HEK293 (cell line): ENCODE results near the gene CALCOCO2.
A peak's percentile ranks its signal among the peaks of the same experiment; 100 is the strongest.

Experiments
- CTCF ChIA-PET: fragments of 350-600 bp; formaldehyde crosslinking; extraction: SDS; loops from one replicate; lab custom pipeline; 2021; ENCODE audit warnings: antibody characterized with exemption; lab: Yijun Ruan, JAX
- POLR2A ChIA-PET: fragments of 300-600 bp; formaldehyde crosslinking; extraction: SDS; loops from one replicate; lab custom pipeline; 2020; ENCODE audit warnings: antibody characterized with exemption, inconsistent platforms; lab: Yijun Ruan, JAX
- H3K27ac ChIP-seq: fragments of 200-500 bp; sonication (Bioruptor generic); 2 replicates; pipeline ENCODE4 v1.5.1; 2014; ENCODE audit warnings: low read depth, low read length, control low read depth, inconsistent platforms; ENCODE audit errors: extremely low read depth
- H3K36me3 ChIP-seq, 2 experiments: fragments of 200-500 bp in 1 of 2; sonication (Bioruptor generic) in 1 of 2; 1 replicate in 1 of 2; 2 replicates in 1 of 2; pipeline ENCODE4 v1.5.1; 2014 to 2017; ENCODE audit warnings: inconsistent platforms in 2 of 2, low read length in 2 of 2; ENCODE audit not compliant: control insufficient read depth in 2 of 2, insufficient read depth in 1 of 2
- H3K4me1 ChIP-seq: fragments of 200-500 bp; sonication (Bioruptor generic); 2 replicates; pipeline ENCODE4 v1.5.1; 2014; ENCODE audit warnings: mild to moderate bottlenecking, low read length, inconsistent platforms; ENCODE audit not compliant: control insufficient read depth, insufficient read depth
- H3K4me3 ChIP-seq: 2 replicates; pipeline ENCODE4 v1.5.1; 2011; ENCODE audit warnings: low read depth, mild to moderate bottlenecking, control low read depth, low read length, moderate library complexity
- H3K9me3 ChIP-seq: fragments of 200-500 bp; sonication (Bioruptor generic); 2 replicates; pipeline ENCODE4 v1.5.1; 2014; ENCODE audit warnings: low read depth, low read length, inconsistent platforms; ENCODE audit not compliant: control insufficient read depth, insufficient read depth
- HOXA7 ChIP-seq: sonication (generic); formaldehyde crosslinking; IDR thresholded peaks from 2 replicates; pipeline ENCODE4 v1.8.1; 2022; ENCODE audit warnings: missing genetic modification reagents, borderline replicate concordance
- SP7 ChIP-seq: fragments of 450-650 bp; formaldehyde crosslinking; IDR thresholded peaks from 2 replicates; pipeline ENCODE4 v1.5.1; 2016; ENCODE audit warnings: missing biosample characterization, missing genetic modification characterization
- YY1 ChIP-seq: fragments of 450-650 bp; formaldehyde crosslinking; IDR thresholded peaks from 2 replicates; pipeline ENCODE4 v1.5.1; 2018; ENCODE audit warnings: missing biosample characterization, missing genetic modification characterization
- ZNF133 ChIP-seq: fragments of 450-650 bp; formaldehyde crosslinking; IDR thresholded peaks from 2 replicates; pipeline ENCODE4 v1.5.1; 2016; ENCODE audit warnings: missing biosample characterization, missing genetic modification characterization
- ZNF138 ChIP-seq: fragments of 450-650 bp; formaldehyde crosslinking; IDR thresholded peaks from 2 replicates; pipeline ENCODE4 v1.5.1; 2016; ENCODE audit warnings: missing biosample characterization, missing genetic modification characterization, borderline replicate concordance
- ZNF146 ChIP-seq: fragments of 450-650 bp; formaldehyde crosslinking; IDR thresholded peaks from 2 replicates; pipeline ENCODE4 v1.5.1; 2016; ENCODE audit warnings: missing biosample characterization, missing genetic modification characterization
- ZNF148 ChIP-seq: fragments of 450-650 bp; formaldehyde crosslinking; IDR thresholded peaks from 2 replicates; pipeline ENCODE4 v1.5.0; 2017; ENCODE audit warnings: missing biosample characterization, missing genetic modification characterization, borderline replicate concordance
- ZNF423 ChIP-seq: fragments of 450-650 bp; formaldehyde crosslinking; IDR thresholded peaks from 2 replicates; pipeline ENCODE4 v1.5.1; 2016; ENCODE audit warnings: missing biosample characterization, missing genetic modification characterization
- ZNF518A ChIP-seq: fragments of 450-650 bp; formaldehyde crosslinking; conservative IDR thresholded peaks from 2 replicates; pipeline ENCODE4 v1.5.1; 2016; ENCODE audit warnings: low read depth, missing biosample characterization, missing genetic modification characterization
- ZNF585B ChIP-seq: fragments of 450-650 bp; formaldehyde crosslinking; IDR thresholded peaks from 2 replicates; pipeline ENCODE4 v1.5.1; 2016; ENCODE audit warnings: missing biosample characterization, missing genetic modification characterization
- ZNF626 ChIP-seq: fragments of 450-650 bp; sonication (Bioruptor Pico); formaldehyde crosslinking; IDR thresholded peaks from 2 replicates; pipeline ENCODE4 v1.5.1; 2018; ENCODE audit warnings: missing biosample characterization, missing genetic modification characterization, inconsistent platforms
- ZNF654 ChIP-seq: fragments of 450-650 bp; formaldehyde crosslinking; IDR thresholded peaks from 2 replicates; pipeline ENCODE4 v1.5.1; 2016; ENCODE audit warnings: low read depth, missing biosample characterization, missing genetic modification characterization
- ZNF701 ChIP-seq: fragments of 450-650 bp; formaldehyde crosslinking; IDR thresholded peaks from 2 replicates; pipeline ENCODE4 v1.5.1; 2016; ENCODE audit warnings: missing biosample characterization, missing genetic modification characterization
- ZNF747 ChIP-seq: fragments of 450-650 bp; formaldehyde crosslinking; IDR thresholded peaks from 2 replicates; pipeline ENCODE4 v1.5.1; 2016; ENCODE audit warnings: missing biosample characterization, missing genetic modification characterization
- TF ChIP-seq, protein P1 (sequence below): fragments of 450-650 bp; formaldehyde crosslinking; IDR thresholded peaks from 2 replicates; pipeline ENCODE4 v1.5.1; 2016; ENCODE audit warnings: missing biosample characterization, missing genetic modification characterization
- TF ChIP-seq, protein P2 (sequence below): fragments of 450-650 bp; formaldehyde crosslinking; IDR thresholded peaks from 2 replicates; pipeline ENCODE4; 2016; ENCODE audit warnings: missing biosample characterization, missing genetic modification characterization

CALCOCO2 gene

GRCh38 chr17:48878920-48879898 lies 48.4 kb downstream of the CALCOCO2 start (continued):
- no peak for TF ChIP-seq ZNF701 (tag by site-specific recombination)
- TF ChIP-seq ZNF423 (tag by site-specific recombination) = no peak
- TF ChIP-seq ZNF626 (tag by site-specific recombination) = no peak
- TF ChIP-seq, protein P1, sequence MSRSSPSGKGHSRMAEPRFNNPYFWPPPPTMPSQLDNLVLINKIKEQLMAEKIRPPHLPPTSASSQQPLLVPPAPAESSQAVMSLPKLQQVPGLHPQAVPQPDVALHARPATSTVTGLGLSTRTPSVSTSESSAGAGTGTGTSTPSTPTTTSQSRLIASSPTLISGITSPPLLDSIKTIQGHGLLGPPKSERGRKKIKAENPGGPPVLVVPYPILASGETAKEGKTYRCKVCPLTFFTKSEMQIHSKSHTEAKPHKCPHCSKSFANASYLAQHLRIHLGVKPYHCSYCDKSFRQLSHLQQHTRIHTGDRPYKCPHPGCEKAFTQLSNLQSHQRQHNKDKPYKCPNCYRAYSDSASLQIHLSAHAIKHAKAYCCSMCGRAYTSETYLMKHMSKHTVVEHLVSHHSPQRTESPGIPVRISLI (tag by site-specific recombination) = peak; percentile 92

GRCh38 chr17:48882272-48882671 lies 51.4 kb downstream of the CALCOCO2 start:
- no peaks in the 10 kb centered on the region for H3K9me3 ChIP-seq
- POLR2A ChIA-PET = interaction anchor here (0.7 to 2.2 kb wide), 2 partner anchors 10 to 20 kb away, joined by 3 to 5 read pairs; partner anchors contain the start of gene ATP5MC1
- TF ChIP-seq HOXA7 (CRISPR knock-in tag) (no peak), ZNF747 (tag by site-specific recombination) (no peak), ZNF654 (no peak), ZNF148 (no peak), ZNF133 (tag by site-specific recombination) (no peak), ZNF146 (no peak), ZNF518A (tag by site-specific recombination) (no peak), SP7 (no peak), ZNF138 (tag by site-specific recombination) (no peak), ZNF585B (no peak), YY1 (no peak), ZNF626 (tag by site-specific recombination) (no peak)
- TF ChIP-seq, protein P2, sequence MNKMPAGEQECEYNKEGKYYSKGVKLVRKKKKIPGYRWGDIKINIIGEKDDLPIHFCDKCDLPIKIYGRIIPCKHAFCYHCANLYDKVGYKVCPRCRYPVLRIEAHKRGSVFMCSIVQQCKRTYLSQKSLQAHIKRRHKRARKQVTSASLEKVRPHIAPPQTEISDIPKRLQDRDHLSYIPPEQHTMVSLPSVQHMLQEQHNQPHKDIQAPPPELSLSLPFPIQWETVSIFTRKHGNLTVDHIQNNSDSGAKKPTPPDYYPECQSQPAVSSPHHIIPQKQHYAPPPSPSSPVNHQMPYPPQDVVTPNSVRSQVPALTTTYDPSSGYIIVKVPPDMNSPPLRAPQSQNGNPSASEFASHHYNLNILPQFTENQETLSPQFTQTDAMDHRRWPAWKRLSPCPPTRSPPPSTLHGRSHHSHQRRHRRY = no peak
- H3K27ac ChIP-seq = no peak overlapping the region
- H3K36me3 ChIP-seq = no peaks in the 10 kb centered on the region
- no peak overlapping the region for H3K4me3 ChIP-seq
- H3K4me1 ChIP-seq = no peaks in the 10 kb centered on the region
- CTCF ChIA-PET = interaction anchor here (0.7 to 14.7 kb wide), 8 partner anchors 11 to 208 kb away, joined by 3 to 387 read pairs (median 4); partner anchors contain the start of gene TTLL6
